DOHH2 (cell line): ENCODE results near the gene STOML1.
A peak's percentile ranks its signal among the peaks of the same experiment; 100 is the strongest.

ENCODE experiments used
- H3F3A ChIP-seq: fragments of 200-600 bp; sonication (generic), shearing (Covaris generic); 2 replicates; pipeline ENCODE4 v1.6.0; 2016; ENCODE audit warnings: antibody characterized with exemption, mild to moderate bottlenecking; ENCODE audit not compliant: control insufficient read depth, insufficient read depth
- H3K27ac ChIP-seq: fragments of 200-600 bp; sonication (generic); 2 replicates; pipeline ENCODE4 v1.5.1; 2014; ENCODE audit warnings: low read depth, mild to moderate bottlenecking, low read length, moderate library complexity
- H3K27me3 ChIP-seq: fragments of 200-600 bp; sonication (generic); 2 replicates; pipeline ENCODE4 v1.6.1; 2014; ENCODE audit warnings: mild to moderate bottlenecking, low read length, mixed read lengths; ENCODE audit not compliant: control insufficient read depth
- H3K36me3 ChIP-seq: fragments of 200-600 bp; sonication (generic); 2 replicates; pipeline ENCODE4 v1.6.1; 2014; ENCODE audit warnings: mild to moderate bottlenecking, low read length, moderate library complexity, mixed read lengths; ENCODE audit not compliant: control insufficient read depth
- H3K4me1 ChIP-seq: fragments of 200-600 bp; sonication (generic); 2 replicates; pipeline ENCODE4 v1.6.1; 2014; ENCODE audit warnings: mild to moderate bottlenecking, low read length, mixed read lengths; ENCODE audit not compliant: control insufficient read depth
- H3K4me2 ChIP-seq: fragments of 200-600 bp; sonication (generic); 2 replicates; pipeline ENCODE4 v1.6.0; 2014; ENCODE audit warnings: mild to moderate bottlenecking, low read length, moderate library complexity
- H3K4me3 ChIP-seq: fragments of 200-600 bp; sonication (generic); 2 replicates; pipeline ENCODE4 v1.5.1; 2014; ENCODE audit warnings: mild to moderate bottlenecking, low read length, mixed read lengths
- H3K79me2 ChIP-seq: fragments of 200-600 bp; sonication (generic); 2 replicates; pipeline ENCODE4 v1.6.1; 2014; ENCODE audit warnings: mild to moderate bottlenecking, low read length, mixed read lengths; ENCODE audit not compliant: control insufficient read depth
- H3K9me2 ChIP-seq: fragments of 200-600 bp; sonication (generic); replicated peaks from 2 replicates; pipeline ENCODE4 v1.6.1; 2014; ENCODE audit warnings: mild to moderate bottlenecking, low read length, mixed read lengths; ENCODE audit not compliant: control insufficient read depth
- H3K9me3 ChIP-seq: fragments of 200-600 bp; sonication (generic); 2 replicates; pipeline ENCODE4 v1.6.1; 2014; ENCODE audit warnings: antibody characterized with exemption, low read length, mixed read lengths; ENCODE audit not compliant: control insufficient read depth, insufficient read depth
- H4K20me1 ChIP-seq: fragments of 200-600 bp; sonication (generic); 2 replicates; pipeline ENCODE4 v1.6.0; 2014; ENCODE audit warnings: low read depth, mild to moderate bottlenecking, antibody characterized with exemption, low read length, moderate library complexity; ENCODE audit not compliant: control insufficient read depth, insufficient read depth
- CTCF ChIP-seq: fragments of 200-600 bp; sonication (generic); IDR thresholded peaks from one replicate; pipeline ENCODE4 v1.5.1; 2014; ENCODE audit warnings: antibody characterized with exemption, mild to moderate bottlenecking, low read depth, low read length; ENCODE audit not compliant: poor library complexity, severe bottlenecking
- EZH2phosphoT487 ChIP-seq: fragments of 200-600 bp; sonication (generic); IDR thresholded peaks from 2 replicates; pipeline ENCODE4 v1.6.1; 2017; ENCODE audit warnings: borderline replicate concordance, mild to moderate bottlenecking, antibody characterized with exemption, low read length, moderate library complexity, mixed read lengths

STOML1 gene

DNA sequence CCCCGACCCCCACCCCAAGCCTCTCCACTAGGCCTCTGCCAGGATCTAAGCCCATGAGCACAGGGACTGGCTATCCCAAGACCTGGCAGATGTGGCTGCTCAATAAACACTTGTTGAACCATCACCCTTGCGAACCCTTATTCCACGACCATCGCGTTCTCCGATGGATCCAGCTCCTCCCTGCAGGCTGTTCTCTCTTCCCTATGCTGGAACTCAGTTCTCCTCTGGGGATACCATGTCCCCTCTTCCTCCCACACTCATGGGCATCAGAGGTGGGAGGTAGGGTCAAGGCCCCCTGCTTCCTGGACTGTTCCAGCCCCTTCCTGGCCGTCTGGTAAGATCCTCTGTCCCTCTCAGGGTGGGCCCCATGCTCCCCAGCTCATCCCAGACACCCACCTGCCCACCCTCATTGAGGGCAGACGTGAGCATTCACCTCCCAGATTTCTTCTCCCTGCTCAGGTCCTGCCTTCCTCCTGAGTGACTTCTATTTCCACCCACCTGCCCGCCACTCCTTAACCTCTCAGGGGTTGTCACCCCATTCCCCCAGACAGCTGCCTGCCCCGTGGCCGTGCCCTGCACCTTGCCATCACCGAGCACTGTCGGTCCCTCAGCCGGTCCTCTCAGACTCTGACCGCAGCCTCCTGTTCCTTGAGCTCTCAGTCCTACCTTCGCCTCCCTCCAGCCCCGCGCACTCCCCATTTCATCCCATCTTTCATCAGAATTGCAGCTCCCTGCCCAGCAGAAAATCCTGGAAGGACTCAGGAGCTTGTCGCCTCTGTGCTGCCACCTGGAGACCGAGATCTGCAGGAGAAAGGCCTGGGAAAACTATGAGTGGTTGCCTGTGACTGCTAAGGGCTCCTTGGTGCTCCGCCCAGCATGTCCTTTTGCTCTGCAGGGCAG lies 44.4 kb upstream of the STOML1 start:
- no peaks in the 10 kb centered on the region for H3F3A ChIP-seq
- H3K4me2 ChIP-seq = no peak overlapping the region
- H3K4me1 ChIP-seq = no peaks in the 10 kb centered on the region
- H3K79me2 ChIP-seq = no peaks in the 10 kb centered on the region
- H4K20me1 ChIP-seq = no peaks in the 10 kb centered on the region; the same call in 1 of the 2 replicates
- no peak overlapping the region for H3K4me3 ChIP-seq
- H3K36me3 ChIP-seq = no peaks in the 10 kb centered on the region
- no peaks in the 10 kb centered on the region for H3K9me3 ChIP-seq
- no peaks in the 10 kb centered on the region for H3K9me2 ChIP-seq
- TF ChIP-seq CTCF = peak; percentile 30
- no peak for TF ChIP-seq EZH2phosphoT487
- H3K27ac ChIP-seq = no peak overlapping the region
- no peaks in the 10 kb centered on the region for H3K27me3 ChIP-seq

DNA sequence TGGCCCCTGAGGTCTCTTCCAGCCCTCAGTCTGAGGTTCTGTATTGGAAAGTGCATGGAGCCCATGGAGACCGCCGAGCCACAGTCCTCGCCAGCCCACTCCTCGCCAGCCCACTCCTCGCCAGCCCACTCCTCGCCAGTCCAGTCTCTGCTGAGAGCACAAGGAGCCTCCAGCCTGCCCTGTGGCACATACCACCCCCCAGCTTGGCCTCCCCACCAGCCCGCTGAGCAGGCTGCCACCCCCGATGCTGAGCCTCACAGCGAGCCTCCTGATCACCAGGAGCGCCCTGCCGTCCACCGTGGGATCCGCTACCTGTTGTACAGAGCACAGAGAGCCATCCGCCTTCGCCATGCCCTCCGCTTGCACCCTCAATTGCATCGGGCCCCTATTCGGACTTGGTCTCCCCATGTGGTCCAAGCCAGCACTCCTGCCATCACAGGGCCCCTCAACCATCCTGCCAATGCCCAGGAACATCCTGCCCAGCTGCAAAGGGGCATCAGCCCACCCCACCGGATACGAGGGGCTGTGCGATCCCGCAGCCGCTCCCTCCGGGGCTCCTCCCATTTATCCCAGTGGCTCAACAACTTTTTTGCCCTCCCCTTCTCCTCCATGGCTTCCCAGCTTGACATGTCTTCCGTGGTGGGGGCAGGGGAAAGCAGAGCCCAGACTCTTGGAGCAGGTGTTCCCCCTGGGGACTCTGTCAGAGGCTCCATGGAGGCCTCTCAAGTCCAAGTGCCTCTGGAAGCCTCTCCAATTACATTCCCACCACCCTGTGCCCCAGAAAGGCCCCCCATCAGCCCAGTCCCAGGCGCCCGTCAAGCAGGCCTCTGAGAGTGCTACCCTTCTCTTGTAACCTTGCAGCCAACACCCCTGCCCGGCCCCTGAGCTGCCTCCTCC lies 43.3 kb upstream of the STOML1 start:
- H3K27me3 ChIP-seq = no peaks in the 10 kb centered on the region
- H3F3A ChIP-seq = no peaks in the 10 kb centered on the region
- H3K9me3 ChIP-seq = no peaks in the 10 kb centered on the region
- H3K4me2 ChIP-seq = no peak overlapping the region
- H3K4me3 ChIP-seq = no peak overlapping the region
- no peaks in the 10 kb centered on the region for H3K36me3 ChIP-seq
- no peak for TF ChIP-seq EZH2phosphoT487
- TF ChIP-seq CTCF = no peak
- no peaks in the 10 kb centered on the region; the same call in 1 of the 2 replicates for H4K20me1 ChIP-seq
- no peak overlapping the region for H3K27ac ChIP-seq
- H3K79me2 ChIP-seq = no peaks in the 10 kb centered on the region
- H3K4me1 ChIP-seq = no peaks in the 10 kb centered on the region
- H3K9me2 ChIP-seq = no peaks in the 10 kb centered on the region

GRCh38 chr15:74034206-74034755 lies 42.2 kb upstream of the STOML1 start:
- H3K4me1 ChIP-seq = no peaks in the 10 kb centered on the region
- no peaks in the 10 kb centered on the region for H3K9me2 ChIP-seq
- no peaks in the 10 kb centered on the region; the same call in 1 of the 2 replicates for H4K20me1 ChIP-seq
- no peaks in the 10 kb centered on the region for H3K9me3 ChIP-seq
- H3K79me2 ChIP-seq = no peaks in the 10 kb centered on the region
- H3K27ac ChIP-seq = no peak overlapping the region
- no peak overlapping the region for H3K4me3 ChIP-seq
- TF ChIP-seq EZH2phosphoT487 (no peak), CTCF (no peak)
- no peaks in the 10 kb centered on the region for H3K27me3 ChIP-seq
- H3K36me3 ChIP-seq = no peaks in the 10 kb centered on the region
- no peak overlapping the region for H3K4me2 ChIP-seq
- no peaks in the 10 kb centered on the region for H3F3A ChIP-seq
